Measurements from ENCODE around the gene CEP192.

Gene CEP192

GRCh38 chr18:13145636-13146190 lies 154.6 kb downstream of the CEP192 start:
- no peak for DNase-seq

- DNase-seq, result peak; percentile 54
These were observed 156.0 kb downstream of the CEP192 start for GRCh38 chr18:13147130-13147529.

- no peak for DNase-seq
These were observed 160.5 kb downstream of the CEP192 start for GRCh38 chr18:13151656-13152055.

- DNase-seq, result no peak
These were observed 167.3 kb downstream of the CEP192 start for GRCh38 chr18:13158428-13158827.

GRCh38 chr18:13159579-13159978 lies 168.4 kb downstream of the CEP192 start:
- DNase-seq, result no peak

GRCh38 chr18:13161276-13161899 lies 170.2 kb downstream of the CEP192 start:
- no peak for DNase-seq

- no peak for DNase-seq
These were observed 172.2 kb downstream of the CEP192 start for GRCh38 chr18:13163167-13163927.

- no peak for DNase-seq
These were observed 173.2 kb downstream of the CEP192 start for GRCh38 chr18:13164406-13164805.

GRCh38 chr18:13165636-13166423 lies 174.7 kb downstream of the CEP192 start:
- no peak for DNase-seq

GRCh38 chr18:13173578-13174145 lies 182.5 kb downstream of the CEP192 start:
- no peak for DNase-seq

Measured in SIG-M5 (cell line).